Naive thymus-derived CD4-positive, alpha-beta T cell (primary cell): Measurements from ENCODE around the gene DCDC2. TPM values are rescaled to one million over a fixed set of nuclear protein-coding genes. Genes with fewer than 3 reads are reported as not detected.

Experiments used
- ATAC-seq: fragments of 150-1000 bp; cut with Tn5 transposase; 2 replicates; pipeline ENCODE4 v1.10.0; 2021; ENCODE audit warnings: mild to moderate bottlenecking, moderate library complexity
- CTCF ChIA-PET: fragments of 350-600 bp; sonication (Branson Sonifier 250); formaldehyde crosslinking; loops from one replicate; lab custom pipeline; 2021; ENCODE audit warnings: antibody characterized with exemption; lab: Charles Lee
- POLR2A ChIA-PET: fragments of 350-600 bp; sonication (Branson Sonifier 250); formaldehyde crosslinking; loops from one replicate; lab custom pipeline; 2021; ENCODE audit warnings: antibody characterized with exemption, inconsistent platforms; lab: Charles Lee
- DNase-seq, 9 donors: peaks; one replicate each; pipeline versions ENCODE4 v3.0.0 to v3.0.0-alpha.2; 2020 to 2022; ENCODE audit warnings: mixed read lengths in 1 of 9
- H3K27ac ChIP-seq: one replicate; pipeline ENCODE4 v1.7.0; 2013; ENCODE audit warnings: mild to moderate bottlenecking, low read depth, low read length, moderate library complexity
- H3K27me3 ChIP-seq, 2 donors: one replicate each; pipeline ENCODE4 v1.7.0; 2013; ENCODE audit warnings: low read length in 2 of 2, mild to moderate bottlenecking in 2 of 2, moderate library complexity in 2 of 2; ENCODE audit not compliant: control insufficient read depth in 2 of 2, insufficient read depth in 2 of 2
- H3K36me3 ChIP-seq, 3 experiments: 1 replicate in 2 of 3; 2 replicates in 1 of 3; pipeline ENCODE4 v1.7.0; 2013; ENCODE audit warnings: low read length in 3 of 3, mild to moderate bottlenecking in 3 of 3, moderate library complexity in 1 of 3; ENCODE audit not compliant: insufficient read depth in 3 of 3, control insufficient read depth in 2 of 3
- H3K4me1 ChIP-seq, 2 donors: one replicate each; pipeline ENCODE4 v1.7.0; 2013; ENCODE audit warnings: low read length in 2 of 2, mild to moderate bottlenecking in 2 of 2, moderate library complexity in 1 of 2; ENCODE audit not compliant: control insufficient read depth in 2 of 2, insufficient read depth in 2 of 2
- H3K4me3 ChIP-seq: 2 replicates; pipeline ENCODE4 v1.7.0; 2013; ENCODE audit warnings: mild to moderate bottlenecking, low read length
- H3K9me3 ChIP-seq, 3 experiments: 1 replicate in 2 of 3; 2 replicates in 1 of 3; pipeline ENCODE4 v1.7.0; 2013; ENCODE audit warnings: low read length in 3 of 3; ENCODE audit not compliant: control insufficient read depth in 2 of 3
- H3K27ac Mint-ChIP-seq, 9 donors: one replicate each; pipeline ENCODE4 v1.8.0; 2020 to 2022; ENCODE audit warnings: mixed read lengths in 9 of 9, mild to moderate bottlenecking in 8 of 9, moderate library complexity in 5 of 9, inconsistent platforms in 2 of 9
- H3K27me3 Mint-ChIP-seq, 5 donors: one replicate each; pipeline ENCODE4 v1.8.0; 2021 to 2022; ENCODE audit warnings: mixed read lengths in 5 of 5, mild to moderate bottlenecking in 1 of 5
- H3K36me3 Mint-ChIP-seq, 5 donors: one replicate each; pipeline ENCODE4 v1.8.0; 2020 to 2022; ENCODE audit warnings: mixed read lengths in 5 of 5, mild to moderate bottlenecking in 3 of 5, inconsistent platforms in 1 of 5
- H3K4me1 Mint-ChIP-seq, 7 donors: one replicate each; pipeline ENCODE4 v1.8.0; 2020 to 2022; ENCODE audit warnings: mixed read lengths in 7 of 7, mild to moderate bottlenecking in 3 of 7, inconsistent platforms in 1 of 7
- H3K4me3 Mint-ChIP-seq, 10 donors: one replicate each; pipeline ENCODE4 v1.8.0; 2020 to 2022; ENCODE audit warnings: mild to moderate bottlenecking in 10 of 10, mixed read lengths in 10 of 10, moderate library complexity in 6 of 10, inconsistent platforms in 2 of 10
- H3K9me3 Mint-ChIP-seq, 11 donors: one replicate each; pipeline ENCODE4 v1.8.0; 2020 to 2022; ENCODE audit warnings: mixed read lengths in 11 of 11, mild to moderate bottlenecking in 4 of 11, inconsistent platforms in 1 of 11, moderate library complexity in 1 of 11
- intact Hi-C, 2 donors: fragments of 100-400 bp; cut with micrococcal nuclease; formaldehyde crosslinking; loops; one replicate each; pipeline ENCODE4 v1.15.1; 2023
- polyA plus RNA-seq, 2 donors: library from polyadenylated mRNA; unstranded; fragments of 300-500 nt; fragmentation: Illumina TruSeq; gene quantifications; one replicate each; pipeline ENCODE4 v1.2.3, GENCODE V29; 2021
- total RNA-seq, 6 experiments: library from RNA in 5 of 6; stranded (reverse) in 5 of 6; gene quantifications; 1 replicate in 5 of 6; 2 replicates in 1 of 6; pipeline ENCODE4 v1.2.3 and lab custom pipeline; 2021 to 2026

The DCDC2 gene
- total and polyA plus RNA-seq, 7 experiments from 2014 or later: 0.24 to 0.92 TPM; not detected in 5

DNA sequence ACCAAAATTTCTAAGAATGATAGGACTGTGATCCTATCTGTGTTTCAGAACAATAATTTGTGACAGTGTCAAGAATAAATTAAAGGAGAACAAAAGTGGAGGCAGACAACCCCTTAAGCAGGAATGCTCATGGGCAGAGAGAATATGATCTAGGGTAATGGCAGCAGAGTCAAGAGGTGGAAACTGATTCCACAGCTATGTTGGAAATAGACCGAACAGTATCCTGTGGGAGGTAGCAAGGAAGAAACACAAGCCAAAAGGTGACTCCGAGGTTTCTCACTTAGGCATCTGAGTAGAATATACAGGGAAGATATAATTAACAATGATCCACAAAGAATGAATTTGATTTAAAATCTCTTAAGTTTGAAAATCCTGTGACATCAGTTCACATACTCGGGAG lies 131.3 kb downstream of the DCDC2 start:
- Mint-ChIP-seq H3K36me3 (no peaks in the 10 kb centered on the region), H3K27me3 (peaks cover 2 to 42% (median 33%) of the 10 kb centered on the region in 5 donors)
- no peak overlapping the region for H3K27ac ChIP-seq

DNA sequence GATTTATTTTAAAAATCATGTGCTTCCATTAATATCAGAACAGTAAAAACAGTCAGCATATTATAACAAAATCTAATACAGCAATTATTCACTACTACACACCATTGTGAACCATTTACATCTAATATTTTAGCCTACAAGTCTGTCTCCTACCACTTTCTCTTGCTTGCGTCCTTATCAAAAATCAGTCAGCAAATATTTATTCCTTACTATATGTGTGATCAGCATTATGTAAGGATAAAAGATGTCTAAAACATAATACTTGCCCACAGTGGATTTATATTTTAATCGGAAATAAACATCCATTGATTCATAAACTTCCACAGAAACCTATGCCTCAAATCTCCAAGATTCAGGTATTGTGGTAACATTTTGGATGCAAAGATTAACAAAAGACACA lies 132.0 kb downstream of the DCDC2 start:
- Mint-ChIP-seq H3K27me3 (peaks cover 2 to 49% (median 38%) of the 10 kb centered on the region in 5 donors), H3K4me3 (no peak overlapping the region), H3K9me3 (peaks cover 0 to 4% (median 0%) of the 10 kb centered on the region in 11 donors), H3K36me3 (no peaks in the 10 kb centered on the region), H3K4me1 (peaks cover 0 to 1% (median 0%) of the 10 kb centered on the region in 7 donors), H3K27ac (no peak overlapping the region)
- DNase-seq (no peak), ATAC-seq (no peak)
- Histone ChIP-seq H3K27me3 (no peaks in the 10 kb centered on the region), H3K4me3 (no peak overlapping the region), H3K4me1 (no peaks in the 10 kb centered on the region), H3K9me3 (no peaks in the 10 kb centered on the region), H3K36me3 (no peaks in the 10 kb centered on the region), H3K27ac (no peak overlapping the region)
- ChIA-PET POLR2A (no interaction called here), CTCF (interaction anchor here (0.6 kb wide), 1 partner anchor 44 kb away, joined by 4 read pairs; no protein-coding TSS in a partner anchor)
- intact Hi-C loops: no loop called here

More for the DNA sequence above, 131.3 kb downstream of the DCDC2 start:
- Histone ChIP-seq H3K4me3 (no peak overlapping the region), H3K27me3 (no peaks in the 10 kb centered on the region), H3K36me3 (no peaks in the 10 kb centered on the region), H3K9me3 (no peaks in the 10 kb centered on the region), H3K4me1 (no peaks in the 10 kb centered on the region)
- ChIA-PET CTCF (no interaction called here), POLR2A (no interaction called here)
- H3K9me3 Mint-ChIP-seq: no peaks in the 10 kb centered on the region
- peaks cover 0 to 1% (median 0%) of the 10 kb centered on the region in 7 donors for H3K4me1 Mint-ChIP-seq
- intact Hi-C loops: no loop called here
- DNase-seq: no peak
- no peak overlapping the region for H3K4me3 Mint-ChIP-seq
- ATAC-seq: no peak
- H3K27ac Mint-ChIP-seq: no peak overlapping the region

GRCh38 chr6:24223115-24223919 lies 134.5 kb downstream of the DCDC2 start:
- no peak overlapping the region for H3K4me3 Mint-ChIP-seq
- peaks cover 0 to 4% (median 0%) of the 10 kb centered on the region in 11 donors for H3K9me3 Mint-ChIP-seq
- no peak overlapping the region for H3K4me3 ChIP-seq
- POLR2A ChIA-PET: no interaction called here
- H3K27ac ChIP-seq: no peak overlapping the region
- H3K27me3 ChIP-seq: no peaks in the 10 kb centered on the region
- H3K36me3 ChIP-seq: no peaks in the 10 kb centered on the region
- intact Hi-C loops: no loop called here
- peaks cover 0 to 34% (median 26%) of the 10 kb centered on the region in 5 donors for H3K27me3 Mint-ChIP-seq
- no peaks in the 10 kb centered on the region for H3K36me3 Mint-ChIP-seq
- ATAC-seq (no peak), DNase-seq (no peak)
- no peaks in the 10 kb centered on the region for H3K4me1 ChIP-seq
- no peaks in the 10 kb centered on the region for H3K4me1 Mint-ChIP-seq
- H3K27ac Mint-ChIP-seq: no peak overlapping the region
- CTCF ChIA-PET: no interaction called here
- H3K9me3 ChIP-seq: no peaks in the 10 kb centered on the region

- Mint-ChIP-seq H3K9me3 (peaks cover 0 to 4% (median 0%) of the 10 kb centered on the region in 11 donors), H3K36me3 (no peaks in the 10 kb centered on the region), H3K27ac (no peak overlapping the region), H3K4me1 (no peaks in the 10 kb centered on the region), H3K4me3 (no peak overlapping the region), H3K27me3 (peaks cover 0 to 25% (median 9%) of the 10 kb centered on the region in 5 donors)
- Histone ChIP-seq H3K27ac (no peak overlapping the region), H3K27me3 (no peaks in the 10 kb centered on the region), H3K4me1 (no peaks in the 10 kb centered on the region), H3K36me3 (no peaks in the 10 kb centered on the region), H3K4me3 (no peak overlapping the region), H3K9me3 (no peaks in the 10 kb centered on the region)
- POLR2A ChIA-PET: no interaction called here
- DNase-seq (no peak), ATAC-seq (no peak)
- CTCF ChIA-PET: no interaction called here
- intact Hi-C loops: no loop called here
Measured at GRCh38 chr6:24219670-24220069, 138.2 kb downstream of the DCDC2 start.

GRCh38 chr6:24214984-24215383 lies 142.9 kb downstream of the DCDC2 start:
- H3K4me1 ChIP-seq: no peaks in the 10 kb centered on the region
- no peaks in the 10 kb centered on the region for H3K9me3 Mint-ChIP-seq
- no peaks in the 10 kb centered on the region for H3K36me3 ChIP-seq
- peaks cover 0 to 3% of the 10 kb centered on the region in 2 donors for H3K27me3 ChIP-seq
- intact Hi-C loops: no loop called here
- ChIA-PET CTCF (no interaction called here), POLR2A (no interaction called here)
- H3K27ac ChIP-seq: no peak overlapping the region
- H3K4me1 Mint-ChIP-seq: no peaks in the 10 kb centered on the region
- no peak overlapping the region for H3K4me3 ChIP-seq
- DNase-seq: no peak
- H3K27ac Mint-ChIP-seq: no peak overlapping the region
- peaks cover 0 to 11% (median 9%) of the 10 kb centered on the region in 5 donors for H3K27me3 Mint-ChIP-seq
- no peak for ATAC-seq
- no peak overlapping the region for H3K4me3 Mint-ChIP-seq
- no peaks in the 10 kb centered on the region for H3K9me3 ChIP-seq
- H3K36me3 Mint-ChIP-seq: no peaks in the 10 kb centered on the region

GRCh38 chr6:24207413-24207812 lies 150.4 kb downstream of the DCDC2 start:
- Histone ChIP-seq H3K36me3 (no peaks in the 10 kb centered on the region), H3K9me3 (no peaks in the 10 kb centered on the region), H3K27me3 (no peaks in the 10 kb centered on the region), H3K4me1 (no peaks in the 10 kb centered on the region), H3K27ac (no peak overlapping the region), H3K4me3 (no peak overlapping the region)
- no peaks in the 10 kb centered on the region for H3K4me1 Mint-ChIP-seq
- no peaks in the 10 kb centered on the region for H3K36me3 Mint-ChIP-seq
- no peak overlapping the region for H3K27ac Mint-ChIP-seq
- H3K4me3 Mint-ChIP-seq: no peak overlapping the region
- ATAC-seq: no peak
- H3K9me3 Mint-ChIP-seq: no peaks in the 10 kb centered on the region
- intact Hi-C loops: no loop called here
- no peak for DNase-seq
- ChIA-PET POLR2A (interaction anchor here (0.7 kb wide), 1 partner anchor 15 kb away, joined by 3 read pairs; no protein-coding TSS in a partner anchor), CTCF (no interaction called here)
- H3K27me3 Mint-ChIP-seq: peaks cover 0 to 11% (median 9%) of the 10 kb centered on the region in 5 donors
